ENCODE results near the gene NEK8.
A peak's percentile ranks its signal among the peaks of the same experiment; 100 is the strongest.

The NEK8 gene

DNA sequence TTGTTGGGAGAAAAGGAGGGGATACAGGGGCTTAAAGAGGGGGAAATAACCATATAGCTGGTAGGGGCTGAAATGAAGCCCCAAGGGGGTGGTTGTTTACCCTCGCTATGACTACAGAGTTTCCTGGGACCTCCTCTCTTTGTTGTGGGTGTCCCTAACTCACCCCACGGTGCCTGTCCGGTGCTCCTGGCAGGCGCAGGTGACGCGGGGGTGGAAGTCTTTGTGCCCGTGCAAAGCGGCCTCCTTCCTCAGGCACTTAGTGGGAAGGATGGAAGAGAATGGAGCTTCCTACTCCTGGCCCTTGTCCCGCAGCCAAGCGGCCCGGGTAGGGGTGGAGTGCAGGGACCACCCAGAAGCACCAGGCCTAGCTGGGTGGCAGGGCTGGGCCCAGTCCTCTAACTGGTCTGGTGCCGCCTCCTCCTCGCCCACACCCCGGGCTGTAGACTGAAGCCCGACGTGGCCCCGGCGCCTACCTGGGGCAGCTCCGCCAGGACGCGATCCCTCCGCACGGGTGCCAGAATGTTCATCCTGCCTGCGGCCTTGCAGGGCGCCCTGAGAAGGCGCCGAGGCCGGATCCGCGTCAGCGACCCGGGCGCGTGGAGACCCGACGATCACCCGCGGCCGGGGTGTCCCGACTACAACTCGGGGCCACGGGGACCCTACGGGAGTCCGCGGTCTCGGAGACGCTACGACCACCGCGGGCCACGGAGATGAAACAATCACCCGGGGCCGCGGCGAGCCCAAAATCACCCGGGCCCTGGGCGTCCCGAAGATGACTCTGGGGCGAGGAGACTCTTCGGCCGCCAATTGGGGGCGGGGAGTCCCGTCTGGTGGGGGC lies 11.6 kb upstream of the NEK8 start:
- TF ChIP-seq, protein P1, sequence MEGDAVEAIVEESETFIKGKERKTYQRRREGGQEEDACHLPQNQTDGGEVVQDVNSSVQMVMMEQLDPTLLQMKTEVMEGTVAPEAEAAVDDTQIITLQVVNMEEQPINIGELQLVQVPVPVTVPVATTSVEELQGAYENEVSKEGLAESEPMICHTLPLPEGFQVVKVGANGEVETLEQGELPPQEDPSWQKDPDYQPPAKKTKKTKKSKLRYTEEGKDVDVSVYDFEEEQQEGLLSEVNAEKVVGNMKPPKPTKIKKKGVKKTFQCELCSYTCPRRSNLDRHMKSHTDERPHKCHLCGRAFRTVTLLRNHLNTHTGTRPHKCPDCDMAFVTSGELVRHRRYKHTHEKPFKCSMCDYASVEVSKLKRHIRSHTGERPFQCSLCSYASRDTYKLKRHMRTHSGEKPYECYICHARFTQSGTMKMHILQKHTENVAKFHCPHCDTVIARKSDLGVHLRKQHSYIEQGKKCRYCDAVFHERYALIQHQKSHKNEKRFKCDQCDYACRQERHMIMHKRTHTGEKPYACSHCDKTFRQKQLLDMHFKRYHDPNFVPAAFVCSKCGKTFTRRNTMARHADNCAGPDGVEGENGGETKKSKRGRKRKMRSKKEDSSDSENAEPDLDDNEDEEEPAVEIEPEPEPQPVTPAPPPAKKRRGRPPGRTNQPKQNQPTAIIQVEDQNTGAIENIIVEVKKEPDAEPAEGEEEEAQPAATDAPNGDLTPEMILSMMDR (IDR thresholded peaks at IDR 0.05) = no peak
- Histone ChIP-seq H3K4me2 (ENCODE audit: low read length) (peak overlapping the region; percentile 88), H2AFZ (peak overlapping the region; percentile 93), H3K27ac (peak overlapping the region; percentile 86), H3K9me3 (ENCODE audit: control insufficient read depth, low read length) (no peaks in the 10 kb centered on the region), H3K9ac (peak overlapping the region; percentile 62), H3K4me1 (peaks cover 15% of the 10 kb centered on the region), H3K4me3 (ENCODE audit: low read depth, low read length) (peak overlapping the region; percentile 67), H3K27me3 (ENCODE audit: control insufficient read depth, insufficient read depth, low read length) (no peaks in the 10 kb centered on the region), H3K36me3 (ENCODE audit: control insufficient read depth, insufficient read depth, low read length) (no peaks in the 10 kb centered on the region), H3K79me2 (peaks cover 8% of the 10 kb centered on the region)

DNA sequence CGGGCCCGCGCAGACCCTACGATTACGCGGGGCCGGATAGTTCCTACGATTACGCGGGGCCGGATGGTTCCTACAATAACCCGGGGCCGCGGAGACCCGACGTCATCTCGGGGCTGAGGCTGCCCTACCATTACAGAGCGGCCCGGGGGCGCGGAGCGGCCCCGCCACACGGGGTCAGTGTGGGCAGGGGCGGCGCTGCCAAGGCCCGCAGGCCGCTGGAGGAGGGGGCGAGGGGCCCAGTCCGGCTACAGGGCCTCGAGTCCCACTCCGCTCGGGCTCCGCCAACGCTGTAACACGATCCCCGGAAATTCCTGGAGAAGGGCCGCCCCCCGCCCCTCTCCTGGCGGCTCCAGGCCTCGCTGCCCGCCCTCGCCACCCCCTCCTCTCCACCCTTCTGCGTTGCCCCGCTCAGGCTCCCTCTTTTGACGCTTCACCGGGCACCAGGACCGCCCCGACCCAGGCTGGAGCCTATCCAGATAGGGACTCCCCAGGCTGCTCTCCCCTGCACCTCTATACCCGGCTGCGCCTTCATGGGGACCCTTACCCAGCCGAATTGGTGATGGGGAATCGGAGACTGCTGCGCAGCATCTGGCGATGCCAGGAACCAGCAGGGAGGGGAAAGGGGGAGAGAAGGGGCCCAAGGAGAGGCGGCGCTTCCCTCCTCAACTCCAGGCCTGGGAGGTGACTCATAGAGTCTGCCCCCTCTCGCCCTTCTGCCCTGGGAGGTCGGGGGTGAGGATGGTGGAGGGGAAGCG lies 10.8 kb upstream of the NEK8 start, which contains the start of gene RAB34:
TSS of gene RAB34 (minus strand) at position 291 of the 755 bp plus-strand sequence. CDS start 602 bp downstream, outside the sequence.
- TF ChIP-seq, protein P1 (IDR thresholded peaks at IDR 0.05) = peak; percentile 33
- H3K4me1 ChIP-seq = peaks cover 18% of the 10 kb centered on the region
- peak within 1 kb of the TSS; percentile 62 for H3K9ac ChIP-seq
- peak within 1 kb of the TSS; percentile 67 for H3K4me3 ChIP-seq (ENCODE audit: low read depth, low read length)
- peak within 1 kb of the TSS; percentile 93 for H2AFZ ChIP-seq
- no peaks in the 10 kb centered on the region for H3K27me3 ChIP-seq (ENCODE audit: control insufficient read depth, insufficient read depth, low read length)
- H3K9me3 ChIP-seq (ENCODE audit: control insufficient read depth, low read length) = no peaks in the 10 kb centered on the region
- H3K4me2 ChIP-seq (ENCODE audit: low read length) = peak within 1 kb of the TSS; percentile 88
- peaks cover 8% of the 10 kb centered on the region for H3K79me2 ChIP-seq
- H3K27ac ChIP-seq = peak within 1 kb of the TSS; percentile 86
- no peaks in the 10 kb centered on the region for H3K36me3 ChIP-seq (ENCODE audit: control insufficient read depth, insufficient read depth, low read length)

DNA sequence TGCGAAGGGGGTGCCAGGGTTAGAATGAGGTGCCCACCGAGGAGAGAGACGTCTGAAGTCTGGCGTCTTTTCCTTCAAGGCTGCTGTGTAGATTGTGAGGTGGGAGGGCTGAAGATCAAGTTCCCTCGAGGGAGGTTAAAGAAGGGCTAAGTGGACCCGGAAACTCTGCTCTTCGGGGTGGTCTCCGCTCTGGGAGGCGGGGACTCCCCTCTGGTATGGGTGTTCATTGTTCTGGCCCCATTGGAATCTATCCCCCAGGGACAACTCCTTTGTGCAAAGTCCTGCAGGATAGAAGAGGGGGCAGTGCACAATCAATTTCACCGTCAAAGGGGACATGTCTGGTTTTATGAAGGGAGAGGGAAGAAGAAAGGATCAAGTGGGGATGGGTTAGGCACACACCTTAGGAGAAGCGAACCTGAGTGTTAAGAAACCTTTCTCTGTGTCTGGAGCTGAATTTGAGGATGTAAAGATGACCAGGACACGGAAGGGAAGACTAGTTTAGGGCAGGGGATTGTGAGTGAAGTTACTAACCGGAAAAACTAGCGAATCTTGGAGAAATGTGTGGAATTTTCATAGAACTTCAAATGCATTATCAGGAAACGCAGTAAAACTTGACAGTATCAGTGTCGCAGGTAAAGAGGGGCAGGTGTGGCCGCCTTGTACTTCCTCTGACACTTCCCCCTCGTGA lies 10.1 kb upstream of the NEK8 start:
- Histone ChIP-seq H3K79me2 (peaks cover 8% of the 10 kb centered on the region), H3K4me1 (peaks cover 18% of the 10 kb centered on the region), H3K4me3 (ENCODE audit: low read depth, low read length) (peak overlapping the region; percentile 67), H2AFZ (peak overlapping the region; percentile 93), H3K4me2 (ENCODE audit: low read length) (peak overlapping the region; percentile 88), H3K9ac (no peak overlapping the region), H3K9me3 (ENCODE audit: control insufficient read depth, low read length) (no peaks in the 10 kb centered on the region), H3K36me3 (ENCODE audit: control insufficient read depth, insufficient read depth, low read length) (no peaks in the 10 kb centered on the region), H3K27ac (peak overlapping the region; percentile 86), H3K27me3 (ENCODE audit: control insufficient read depth, insufficient read depth, low read length) (no peaks in the 10 kb centered on the region)
- TF ChIP-seq, protein P1 (IDR thresholded peaks at IDR 0.05) = no peak

DNA sequence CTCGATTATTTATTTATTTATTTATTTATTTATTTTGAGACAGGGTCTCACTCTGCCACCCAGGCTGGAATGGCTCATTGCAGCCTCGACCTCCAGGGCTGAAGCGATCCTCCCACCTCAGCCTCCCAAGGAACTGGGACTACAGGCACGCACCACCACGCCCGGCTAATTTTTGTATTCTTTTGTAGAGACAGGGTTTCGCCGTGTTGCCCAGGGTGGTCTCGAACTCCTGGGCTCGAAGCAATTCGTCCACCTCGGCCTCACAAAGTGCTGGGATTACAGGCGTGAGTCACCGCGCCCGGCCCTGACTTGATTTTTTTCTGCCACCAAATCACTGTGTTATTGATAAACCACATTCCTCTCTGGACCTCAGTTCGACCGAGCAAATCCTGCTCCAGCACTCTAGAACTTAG lies 9.6 kb upstream of the NEK8 start:
- Histone ChIP-seq H3K79me2 (peaks cover 8% of the 10 kb centered on the region), H3K27me3 (ENCODE audit: control insufficient read depth, insufficient read depth, low read length) (no peaks in the 10 kb centered on the region), H2AFZ (peak overlapping the region; percentile 89), H3K27ac (peak overlapping the region; percentile 80), H3K4me1 (peaks cover 18% of the 10 kb centered on the region), H3K4me3 (ENCODE audit: low read depth, low read length) (peak overlapping the region; percentile 85), H3K9me3 (ENCODE audit: control insufficient read depth, low read length) (no peaks in the 10 kb centered on the region), H3K4me2 (ENCODE audit: low read length) (peak overlapping the region; percentile 75), H3K36me3 (ENCODE audit: control insufficient read depth, insufficient read depth, low read length) (no peaks in the 10 kb centered on the region), H3K9ac (no peak overlapping the region)
- TF ChIP-seq, protein P1 (IDR thresholded peaks at IDR 0.05) = no peak

Measured in parathyroid adenoma (tissue), 2 donors.